BJ (cell line): ENCODE data around the gene RNF32. TPM values are rescaled to one million over a fixed set of nuclear protein-coding genes. Genes with fewer than 3 reads are reported as not detected.

Source experiments
- CTCF ChIA-PET: fragments of 350-600 bp; formaldehyde crosslinking; extraction: SDS; loops from one replicate; lab custom pipeline; 2021; ENCODE audit warnings: antibody characterized with exemption, inconsistent platforms; lab: Yijun Ruan, JAX
- POLR2A ChIA-PET: fragments of 300-600 bp; sonication (Branson Sonifier 250); formaldehyde crosslinking; extraction: SDS; loops from one replicate; lab custom pipeline; 2021; ENCODE audit warnings: antibody characterized with exemption; lab: Charles Lee
- DNase-seq: peaks from one replicate; pipeline ENCODE4 v3.0.0-alpha.2; 2011; ENCODE audit warnings: low read depth
- H3K27me3 ChIP-seq: 2 replicates; pipeline ENCODE4 v1.6.0; 2011; ENCODE audit warnings: low read length; ENCODE audit not compliant: control insufficient read depth, insufficient read depth
- H3K36me3 ChIP-seq: 2 replicates; pipeline ENCODE4 v1.5.1; 2011; ENCODE audit warnings: low read length; ENCODE audit not compliant: control insufficient read depth, insufficient read depth
- H3K4me3 ChIP-seq: 2 replicates; pipeline ENCODE4 v1.5.1; 2011; ENCODE audit warnings: low read depth, mild to moderate bottlenecking, control low read depth, low read length
- CTCF ChIP-seq: IDR thresholded peaks from 2 replicates; pipeline ENCODE4 v1.5.1; 2011; ENCODE audit warnings: low read depth, mild to moderate bottlenecking, control low read depth, inconsistent platforms, low read length, moderate library complexity; ENCODE audit not compliant: insufficient read depth
- polyA plus RNA-seq: library from polyadenylated mRNA; depleted of rRNA; stranded (reverse); fragments of >200 nt; gene quantifications from 2 replicates; pipeline ENCODE4 v1.2.3, GENCODE V29; 2011

The RNF32 gene
- polyA plus RNA-seq, 1 experiment = 0.63 TPM

- ChIA-PET POLR2A (no interaction called here), CTCF (no interaction called here)
- DNase-seq = no peak
- no peak overlapping the region for H3K4me3 ChIP-seq
- no peaks in the 10 kb centered on the region for H3K27me3 ChIP-seq
- H3K36me3 ChIP-seq = no peaks in the 10 kb centered on the region
- no peak for TF ChIP-seq CTCF
Measured at GRCh38 chr7:156602283-156602682, 38.3 kb upstream of the RNF32 start.

GRCh38 chr7:156603011-156603410 is 37.6 kb upstream of the RNF32 start:
- DNase-seq = no peak
- H3K27me3 ChIP-seq = no peaks in the 10 kb centered on the region
- ChIA-PET POLR2A (no interaction called here), CTCF (interaction anchor here (1.6 kb wide), 1 partner anchor 10 kb away, joined by 5 read pairs; no protein-coding TSS in a partner anchor)
- TF ChIP-seq CTCF = no peak
- H3K36me3 ChIP-seq = no peaks in the 10 kb centered on the region
- no peak overlapping the region for H3K4me3 ChIP-seq

- Histone ChIP-seq H3K4me3 (no peak overlapping the region), H3K27me3 (no peaks in the 10 kb centered on the region), H3K36me3 (no peaks in the 10 kb centered on the region)
- ChIA-PET POLR2A (no interaction called here), CTCF (interaction anchor here (1.6 kb wide), 1 partner anchor 9 kb away, joined by 5 read pairs; no protein-coding TSS in a partner anchor)
- TF ChIP-seq CTCF = no peak
- DNase-seq = no peak
Measured at GRCh38 chr7:156603629-156604028, 36.9 kb upstream of the RNF32 start.

GRCh38 chr7:156604311-156604710 is 36.3 kb upstream of the RNF32 start:
- H3K4me3 ChIP-seq = no peak overlapping the region
- no peaks in the 10 kb centered on the region for H3K27me3 ChIP-seq
- ChIA-PET CTCF (interaction anchor here (1.6 kb wide), 1 partner anchor 9 kb away, joined by 5 read pairs; no protein-coding TSS in a partner anchor), POLR2A (no interaction called here)
- H3K36me3 ChIP-seq = no peaks in the 10 kb centered on the region
- TF ChIP-seq CTCF = no peak
- DNase-seq = no peak

- no peak for TF ChIP-seq CTCF
- CTCF ChIA-PET = no interaction called here
- POLR2A ChIA-PET = no interaction called here
- no peaks in the 10 kb centered on the region for H3K27me3 ChIP-seq
- no peak for DNase-seq
- no peaks in the 10 kb centered on the region for H3K36me3 ChIP-seq
- no peak overlapping the region for H3K4me3 ChIP-seq
Measured at GRCh38 chr7:156604836-156605695, 35.5 kb upstream of the RNF32 start.
